ENCODE data around the gene AKNA.

AKNA gene

DNA sequence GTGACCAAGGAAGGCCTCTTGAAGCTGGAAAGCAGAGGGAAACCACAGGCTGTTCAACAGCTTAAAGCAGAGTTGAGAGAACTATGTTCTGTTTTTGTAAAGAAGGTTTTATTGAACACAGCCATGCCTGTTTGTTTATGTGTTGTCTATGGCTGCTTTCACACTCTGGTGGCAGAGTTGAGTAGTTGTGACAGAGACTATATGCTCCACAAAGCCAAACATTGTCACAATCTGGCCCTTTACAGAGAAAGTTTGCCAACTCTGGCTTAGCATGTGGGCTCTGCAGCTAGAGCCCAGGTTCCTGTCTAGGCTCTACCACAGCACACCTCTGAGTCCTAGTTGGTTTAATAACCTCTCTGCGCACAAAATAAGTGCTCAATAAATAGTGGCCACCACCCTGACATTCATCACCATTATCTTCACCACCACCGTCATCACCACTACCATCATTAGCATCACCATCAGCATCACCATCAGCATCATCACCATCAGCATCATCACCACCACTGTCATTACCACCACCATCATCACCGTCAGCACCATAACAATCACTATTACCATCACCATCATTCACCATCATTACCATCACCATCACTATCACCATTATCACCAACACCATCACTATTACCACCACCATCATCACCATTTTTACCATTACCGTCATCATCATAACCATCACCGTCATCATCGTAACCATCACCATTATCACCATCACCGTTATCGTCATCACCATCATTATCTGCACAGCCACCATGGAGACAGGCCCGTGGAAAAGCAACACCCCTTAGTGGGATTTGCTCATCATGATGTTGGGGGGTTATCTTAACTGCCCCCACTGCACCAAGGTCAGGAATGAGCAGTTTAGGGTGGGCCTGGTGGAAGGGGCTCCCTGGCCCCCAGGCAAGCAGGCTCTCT lies 18.3 kb downstream of the AKNA start:
- TF ChIP-seq, protein P1, sequence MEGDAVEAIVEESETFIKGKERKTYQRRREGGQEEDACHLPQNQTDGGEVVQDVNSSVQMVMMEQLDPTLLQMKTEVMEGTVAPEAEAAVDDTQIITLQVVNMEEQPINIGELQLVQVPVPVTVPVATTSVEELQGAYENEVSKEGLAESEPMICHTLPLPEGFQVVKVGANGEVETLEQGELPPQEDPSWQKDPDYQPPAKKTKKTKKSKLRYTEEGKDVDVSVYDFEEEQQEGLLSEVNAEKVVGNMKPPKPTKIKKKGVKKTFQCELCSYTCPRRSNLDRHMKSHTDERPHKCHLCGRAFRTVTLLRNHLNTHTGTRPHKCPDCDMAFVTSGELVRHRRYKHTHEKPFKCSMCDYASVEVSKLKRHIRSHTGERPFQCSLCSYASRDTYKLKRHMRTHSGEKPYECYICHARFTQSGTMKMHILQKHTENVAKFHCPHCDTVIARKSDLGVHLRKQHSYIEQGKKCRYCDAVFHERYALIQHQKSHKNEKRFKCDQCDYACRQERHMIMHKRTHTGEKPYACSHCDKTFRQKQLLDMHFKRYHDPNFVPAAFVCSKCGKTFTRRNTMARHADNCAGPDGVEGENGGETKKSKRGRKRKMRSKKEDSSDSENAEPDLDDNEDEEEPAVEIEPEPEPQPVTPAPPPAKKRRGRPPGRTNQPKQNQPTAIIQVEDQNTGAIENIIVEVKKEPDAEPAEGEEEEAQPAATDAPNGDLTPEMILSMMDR (conservative IDR thresholded peaks at IDR 0.05) = no peak
- no peak overlapping the region for H3K27ac ChIP-seq

DNA sequence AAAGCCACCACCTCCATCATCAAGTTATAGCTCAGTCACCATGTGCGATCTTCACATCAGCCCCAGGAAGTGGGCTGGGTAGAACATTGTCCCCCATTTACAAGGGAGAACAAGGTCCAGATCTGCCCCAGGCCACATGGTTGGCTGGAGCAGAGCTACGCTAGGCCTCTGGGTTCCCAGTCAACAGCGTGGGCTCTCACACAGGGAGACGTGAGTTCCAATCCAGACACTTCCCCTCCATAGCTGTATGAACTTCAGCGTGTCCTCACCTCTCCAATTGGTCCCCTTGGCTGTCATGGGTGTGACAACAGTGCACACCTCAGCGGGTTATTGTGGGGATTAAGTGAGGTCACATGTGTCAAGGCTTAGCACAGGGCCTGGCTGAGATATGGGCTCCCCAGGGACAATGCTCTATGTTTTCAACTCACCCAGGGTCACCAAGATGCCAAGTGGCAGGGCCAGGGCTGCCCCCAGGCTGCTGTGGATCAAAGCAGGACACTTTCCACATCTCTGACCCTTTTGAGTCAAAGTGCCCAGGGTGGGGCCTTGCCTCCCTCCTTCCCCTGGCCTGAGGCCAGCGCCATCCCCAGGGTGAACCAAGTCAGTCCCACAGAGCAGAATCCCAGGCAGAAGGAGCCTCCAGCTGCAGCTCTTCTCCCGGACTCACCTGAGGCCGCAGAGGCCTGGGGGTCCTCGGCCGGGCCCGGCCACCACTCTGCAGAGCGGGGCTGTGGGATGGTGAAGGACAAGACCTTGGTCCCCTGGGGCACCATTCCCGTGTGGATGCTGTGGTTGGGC lies 19.8 kb downstream of the AKNA start:
- H3K27ac ChIP-seq = no peak overlapping the region
- TF ChIP-seq, protein P1 (conservative IDR thresholded peaks at IDR 0.05) = no peak

DNA sequence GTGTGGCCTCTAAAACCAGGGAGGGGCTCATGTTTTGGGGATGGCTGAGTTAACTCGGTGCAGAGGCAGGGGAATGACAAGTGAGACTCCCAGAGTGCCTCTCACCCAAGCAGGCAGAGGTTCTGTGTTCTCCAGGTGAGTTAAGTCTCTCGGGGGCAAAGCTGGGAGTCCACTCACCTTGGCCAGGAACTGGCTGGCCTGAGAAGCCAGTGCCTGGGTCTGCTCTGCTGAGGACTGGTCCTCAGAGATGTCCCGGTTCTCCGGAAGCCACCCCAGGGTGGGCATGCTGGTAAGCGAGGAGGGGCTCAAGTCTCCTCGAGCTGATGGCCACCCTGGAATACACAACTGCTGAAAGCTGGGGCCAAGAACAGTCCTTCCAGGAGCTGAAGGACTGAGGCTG lies 20.4 kb downstream of the AKNA start:
- H3K27ac ChIP-seq = no peak overlapping the region
- TF ChIP-seq, protein P1 (conservative IDR thresholded peaks at IDR 0.05) = no peak

DNA sequence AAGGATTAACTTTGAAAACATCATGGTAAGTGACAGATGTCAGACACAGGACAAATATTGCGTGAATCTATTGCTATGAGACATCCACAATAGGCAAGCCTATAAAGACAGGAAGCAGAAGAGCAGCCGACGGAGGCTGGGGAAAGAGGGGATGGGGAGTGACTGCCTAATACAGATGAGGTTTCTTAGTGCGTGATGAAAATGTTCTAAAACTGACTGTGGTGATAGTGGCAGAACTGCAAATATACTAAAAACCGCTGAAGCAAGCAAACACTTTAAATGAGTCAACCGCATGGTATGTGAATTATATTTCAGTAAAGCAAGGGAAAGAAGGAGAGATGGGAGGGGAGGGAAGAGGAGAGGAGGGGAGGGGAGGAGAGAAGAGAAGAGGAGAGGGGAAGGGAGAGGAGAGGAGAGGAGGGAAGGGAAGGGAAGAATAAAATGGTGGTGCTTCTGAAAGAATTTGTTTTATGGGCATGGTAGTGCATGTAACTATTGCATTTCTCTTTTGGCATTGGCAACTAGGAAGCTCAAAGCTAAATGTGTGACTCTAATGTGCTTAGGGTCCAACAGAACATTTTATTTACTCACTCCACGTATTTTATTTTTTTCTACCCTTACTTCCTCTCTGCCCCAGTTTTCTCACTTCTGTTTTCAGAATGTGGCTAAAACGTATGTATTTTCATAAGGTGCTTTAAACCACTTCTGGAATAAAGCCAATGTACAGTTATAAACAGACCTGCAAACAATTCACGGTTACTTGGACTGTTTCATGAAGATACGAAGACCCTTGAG lies 21.3 kb downstream of the AKNA start:
- TF ChIP-seq, protein P1 (conservative IDR thresholded peaks at IDR 0.05) = no peak
- no peak overlapping the region for H3K27ac ChIP-seq

DNA sequence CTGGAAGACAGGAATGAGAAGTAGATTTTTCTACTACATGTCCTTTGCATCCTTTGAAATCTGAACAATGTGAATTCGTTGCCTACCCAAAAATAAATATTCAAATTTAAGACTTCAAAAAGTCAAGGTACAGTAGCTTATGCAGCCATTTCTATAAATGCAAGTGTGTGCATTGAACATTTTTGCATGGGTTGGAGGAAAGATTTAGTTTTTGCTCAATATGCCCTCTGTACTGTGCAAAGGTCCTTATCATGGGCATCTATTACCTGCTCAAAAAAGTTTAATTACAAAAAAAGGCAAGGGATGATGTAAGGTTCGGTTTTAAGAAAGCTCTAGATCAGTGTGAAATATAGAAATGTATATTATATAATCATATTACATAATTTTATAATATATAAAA lies 22.6 kb downstream of the AKNA start:
- H3K27ac ChIP-seq = no peak overlapping the region
- TF ChIP-seq, protein P1 (conservative IDR thresholded peaks at IDR 0.05) = no peak

DNA sequence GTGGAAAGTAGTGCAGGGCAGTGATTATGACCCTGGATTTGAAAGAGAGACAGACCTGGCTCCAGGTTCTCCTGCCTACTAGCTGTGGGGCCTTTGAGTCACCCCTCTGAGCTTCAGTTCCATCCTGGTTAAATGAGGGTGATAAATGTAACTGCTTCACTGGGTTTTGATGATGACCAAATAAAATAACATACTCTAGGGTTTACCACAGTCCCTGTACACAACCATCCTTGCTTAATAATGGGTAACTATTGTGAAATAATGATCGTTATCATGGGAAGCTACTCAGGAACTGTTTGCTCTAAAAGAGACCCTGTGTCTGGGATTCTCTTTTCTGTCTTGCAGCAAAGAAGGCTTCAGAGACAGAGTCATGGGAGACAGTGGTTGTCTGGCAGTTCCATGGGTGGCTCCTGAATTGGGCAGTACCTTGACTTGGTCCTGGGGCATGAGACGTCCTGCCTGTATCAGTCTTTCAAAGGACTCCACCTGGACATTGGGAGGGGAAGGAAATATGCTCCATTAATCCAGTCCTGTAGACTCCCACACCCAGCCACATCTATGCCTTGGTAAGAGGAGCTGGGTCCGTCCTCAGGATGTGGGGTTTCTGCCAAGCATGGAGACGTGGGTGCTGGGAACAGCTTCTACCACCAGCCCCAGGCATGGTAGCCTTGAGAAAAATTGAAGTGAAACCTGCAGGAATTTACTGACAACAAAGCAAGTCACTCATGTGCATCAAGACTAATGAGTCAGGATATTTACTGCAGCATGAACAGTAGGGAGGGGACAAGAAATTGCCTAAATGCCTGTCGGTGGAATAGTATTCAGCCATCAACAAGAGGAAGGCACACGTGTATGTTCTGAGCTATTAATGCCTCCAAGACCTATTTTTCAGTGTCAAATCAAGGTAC lies 23.4 kb downstream of the AKNA start:
- no peak overlapping the region for H3K27ac ChIP-seq
- TF ChIP-seq, protein P1 (conservative IDR thresholded peaks at IDR 0.05) = no peak
